PC-9 (cell line): ENCODE measurements around the gene CADM2.

ENCODE experiments used
- CTCF ChIP-seq: fragments of 200-600 bp; sonication (generic); conservative IDR thresholded peaks from 2 replicates; pipeline ENCODE4 v1.6.1; 2017; ENCODE audit warnings: mixed run types, antibody characterized with exemption, mild to moderate bottlenecking, moderate library complexity
- EZH2 ChIP-seq: fragments of 200-600 bp; sonication (generic); IDR thresholded peaks from 2 replicates; pipeline ENCODE4 v1.8.0; 2017; ENCODE audit warnings: antibody characterized with exemption, low read depth

- TF ChIP-seq CTCF (no peak), EZH2 (no peak)
These were observed 824.5 kb downstream of the CADM2 start for GRCh38 chr3:85783291-85783690.
